DND-41 (cell line): ENCODE results near the gene OR13H1.
"Not testable (repeated sequence)": the region's sequence is repeated elsewhere in the genome, so short reads cannot be mapped to it uniquely, and the experiment has no call there.

Experiments
- ATAC-seq: fragments of 200-7000 bp; cut with Tn5 transposase; 3 replicates; pipeline ENCODE4 v1.9.1; 2021; ENCODE audit warnings: low read depth; ENCODE audit not compliant: insufficient read depth
- DNase-seq: peaks from one replicate; pipeline ENCODE4 v3.0.0-alpha.2; 2020
- H2AFZ ChIP-seq: 2 replicates; pipeline ENCODE4 v1.6.0; 2012; ENCODE audit warnings: low read depth, low read length
- H3K27ac ChIP-seq: 2 replicates; pipeline ENCODE4 v1.5.1; 2012; ENCODE audit warnings: low read length, inconsistent platforms
- H3K27me3 ChIP-seq: fragments of 200-600 bp; sonication (generic); 2 replicates; pipeline ENCODE4 v1.6.0; 2012; ENCODE audit warnings: low read length, mild to moderate bottlenecking, inconsistent platforms; ENCODE audit not compliant: insufficient read depth, poor library complexity
- H3K36me3 ChIP-seq: 2 replicates; pipeline ENCODE4 v1.5.1; 2012; ENCODE audit warnings: low read length, inconsistent platforms; ENCODE audit not compliant: insufficient read depth
- H3K4me1 ChIP-seq: 2 replicates; pipeline ENCODE4 v1.5.1; 2012; ENCODE audit warnings: mild to moderate bottlenecking, low read length; ENCODE audit not compliant: insufficient read depth
- H3K4me2 ChIP-seq: 2 replicates; pipeline ENCODE4 v1.6.0; 2012; ENCODE audit warnings: mild to moderate bottlenecking, moderate library complexity, low read length, inconsistent platforms; ENCODE audit not compliant: insufficient read depth
- H3K4me3 ChIP-seq, 2 experiments: fragments of 200-600 bp in 1 of 2; shearing (Covaris generic) in 1 of 2; 2 replicates each; pipeline ENCODE4 v1.5.1; 2012 to 2016; ENCODE audit warnings: inconsistent platforms in 2 of 2, low read length in 2 of 2, mild to moderate bottlenecking in 2 of 2, low read depth in 1 of 2, moderate library complexity in 1 of 2
- H3K79me2 ChIP-seq: 2 replicates; pipeline ENCODE4 v1.6.0; 2012; ENCODE audit warnings: low read length, inconsistent platforms; ENCODE audit not compliant: insufficient read depth
- H3K9ac ChIP-seq: 2 replicates; pipeline ENCODE4 v1.6.0; 2012; ENCODE audit warnings: low read depth, mild to moderate bottlenecking, inconsistent platforms, low read length, moderate library complexity
- H3K9me3 ChIP-seq: 2 replicates; pipeline ENCODE4 v1.5.1; 2012; ENCODE audit warnings: low read length, moderate library complexity, mild to moderate bottlenecking, inconsistent platforms; ENCODE audit not compliant: insufficient read depth, severe bottlenecking
- H4K20me1 ChIP-seq: 2 replicates; pipeline ENCODE4 v1.6.0; 2012; ENCODE audit warnings: low read length; ENCODE audit not compliant: insufficient read depth
- EZH2 ChIP-seq: IDR thresholded peaks from 3 replicates; pipeline ENCODE4 v1.6.1; 2012; ENCODE audit warnings: borderline replicate concordance, low read depth, mild to moderate bottlenecking, moderate library complexity, low read length, inconsistent platforms; ENCODE audit not compliant: severe bottlenecking
- TF ChIP-seq, protein P1 (sequence below): IDR thresholded peaks from 2 replicates; pipeline ENCODE4 v1.5.1; 2012; ENCODE audit warnings: borderline replicate concordance, low read length, moderate library complexity, mild to moderate bottlenecking; ENCODE audit not compliant: poor library complexity, severe bottlenecking; ENCODE audit errors: extremely low read depth

Gene OR13H1, protein sequence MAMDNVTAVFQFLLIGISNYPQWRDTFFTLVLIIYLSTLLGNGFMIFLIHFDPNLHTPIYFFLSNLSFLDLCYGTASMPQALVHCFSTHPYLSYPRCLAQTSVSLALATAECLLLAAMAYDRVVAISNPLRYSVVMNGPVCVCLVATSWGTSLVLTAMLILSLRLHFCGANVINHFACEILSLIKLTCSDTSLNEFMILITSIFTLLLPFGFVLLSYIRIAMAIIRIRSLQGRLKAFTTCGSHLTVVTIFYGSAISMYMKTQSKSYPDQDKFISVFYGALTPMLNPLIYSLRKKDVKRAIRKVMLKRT

DNA sequence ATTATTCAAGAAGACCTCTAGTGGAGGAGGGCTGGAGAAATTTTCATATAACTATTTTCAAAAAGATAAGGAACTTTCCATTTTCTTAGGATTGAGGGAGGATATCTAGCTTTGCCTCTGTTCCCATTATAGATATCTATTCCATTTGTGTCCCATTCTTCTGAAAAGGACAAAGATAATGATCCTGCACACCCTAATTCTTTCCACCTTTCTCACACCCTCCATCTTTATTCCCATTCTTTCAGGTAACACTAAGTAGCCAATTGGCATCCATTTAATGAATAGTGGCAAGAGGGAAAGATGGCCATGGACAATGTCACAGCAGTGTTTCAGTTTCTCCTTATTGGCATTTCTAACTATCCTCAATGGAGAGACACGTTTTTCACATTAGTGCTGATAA lies at the start of gene OR13H1:
Gene OR13H1 (plus strand): TSS at position 301 of the 400 bp plus-strand sequence. CDS start 0 bp downstream, at position 301.
- Histone ChIP-seq H3K4me1 (no peaks in the 10 kb centered on the region), H4K20me1 (no peaks in the 10 kb centered on the region), H3K4me2 (no peak within 1 kb of the TSS), H3K9me3 (no peaks in the 10 kb centered on the region), H3K9ac (no peak within 1 kb of the TSS), H2AFZ (no peak within 1 kb of the TSS), H3K36me3 (no peaks in the 10 kb centered on the region), H3K79me2 (no peaks in the 10 kb centered on the region), H3K4me3 (no peak within 1 kb of the TSS), H3K27ac (no peak within 1 kb of the TSS), H3K27me3 (no peaks in the 10 kb centered on the region)
- TF ChIP-seq, protein P1, sequence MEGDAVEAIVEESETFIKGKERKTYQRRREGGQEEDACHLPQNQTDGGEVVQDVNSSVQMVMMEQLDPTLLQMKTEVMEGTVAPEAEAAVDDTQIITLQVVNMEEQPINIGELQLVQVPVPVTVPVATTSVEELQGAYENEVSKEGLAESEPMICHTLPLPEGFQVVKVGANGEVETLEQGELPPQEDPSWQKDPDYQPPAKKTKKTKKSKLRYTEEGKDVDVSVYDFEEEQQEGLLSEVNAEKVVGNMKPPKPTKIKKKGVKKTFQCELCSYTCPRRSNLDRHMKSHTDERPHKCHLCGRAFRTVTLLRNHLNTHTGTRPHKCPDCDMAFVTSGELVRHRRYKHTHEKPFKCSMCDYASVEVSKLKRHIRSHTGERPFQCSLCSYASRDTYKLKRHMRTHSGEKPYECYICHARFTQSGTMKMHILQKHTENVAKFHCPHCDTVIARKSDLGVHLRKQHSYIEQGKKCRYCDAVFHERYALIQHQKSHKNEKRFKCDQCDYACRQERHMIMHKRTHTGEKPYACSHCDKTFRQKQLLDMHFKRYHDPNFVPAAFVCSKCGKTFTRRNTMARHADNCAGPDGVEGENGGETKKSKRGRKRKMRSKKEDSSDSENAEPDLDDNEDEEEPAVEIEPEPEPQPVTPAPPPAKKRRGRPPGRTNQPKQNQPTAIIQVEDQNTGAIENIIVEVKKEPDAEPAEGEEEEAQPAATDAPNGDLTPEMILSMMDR = no peak
- TF ChIP-seq EZH2 = no peak
- DNase-seq = no peak
- no peak for ATAC-seq

DNA sequence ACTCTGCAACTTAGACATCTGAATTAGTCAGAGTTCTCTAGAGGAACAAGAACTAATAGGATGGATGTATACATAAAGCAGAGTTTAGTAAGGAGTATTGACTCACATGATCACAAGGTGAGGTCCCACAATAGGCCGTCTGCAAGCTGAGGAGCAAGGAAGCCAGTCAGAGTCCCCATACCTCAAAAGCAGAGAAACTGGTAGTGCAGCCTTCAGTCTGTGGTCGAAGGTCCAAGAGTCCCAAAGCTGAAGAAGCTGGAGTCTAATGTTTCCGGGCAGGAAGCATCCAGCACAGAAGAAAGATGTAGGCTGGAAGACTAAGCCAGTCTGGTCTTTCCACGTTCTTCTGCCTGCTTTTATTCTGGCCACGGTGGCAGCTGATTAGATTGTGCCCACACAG lies 42.3 kb upstream of the OR13H1 start:
- ATAC-seq, H3K4me3 ChIP-seq, H3K9me3 ChIP-seq, H3K27me3 ChIP-seq, DNase-seq, H3K27ac ChIP-seq, H3K9ac ChIP-seq, H3K79me2 ChIP-seq, H3K4me1 ChIP-seq, H4K20me1 ChIP-seq, H3K4me2 ChIP-seq, H2AFZ ChIP-seq, H3K36me3 ChIP-seq: not testable (repeated sequence)

DNA sequence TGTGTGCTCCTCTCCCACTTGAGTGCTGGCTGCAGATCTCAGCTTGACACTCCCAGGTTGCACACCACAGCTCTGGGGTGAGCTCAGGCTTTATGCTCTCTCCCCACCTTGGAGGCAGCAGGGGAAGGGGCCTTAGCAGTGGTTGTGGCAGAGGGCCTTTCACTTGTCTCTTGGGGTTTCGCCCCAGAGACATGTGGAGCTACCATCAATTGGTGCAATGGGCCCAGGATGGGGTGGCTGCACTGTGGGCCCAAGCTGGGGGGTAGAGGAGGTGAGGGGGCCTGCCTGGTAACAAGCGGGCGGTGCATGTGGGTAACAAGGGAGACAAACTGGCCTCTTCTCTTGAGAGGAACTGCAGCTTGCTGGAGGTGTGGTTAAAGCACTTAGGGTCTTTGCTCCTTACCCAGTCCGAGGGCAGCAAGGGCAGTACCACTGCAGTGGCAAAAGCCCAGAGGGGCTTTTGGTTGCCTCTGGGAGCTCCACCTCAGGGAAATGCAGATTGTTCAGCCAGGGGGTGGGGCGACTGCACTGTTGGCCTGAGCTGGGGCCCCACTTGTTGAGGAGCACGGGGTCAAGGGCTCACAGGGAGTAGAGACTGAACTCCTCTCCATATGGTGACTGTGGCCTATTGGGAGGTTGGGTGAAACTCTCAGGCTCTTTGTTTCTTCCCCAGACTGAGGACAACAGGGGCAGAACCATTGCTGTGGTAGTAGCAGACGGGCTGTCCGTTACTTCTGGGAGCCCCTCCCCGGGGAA lies 30.5 kb upstream of the OR13H1 start:
- no peak overlapping the region for H3K9ac ChIP-seq
- H3K4me2 ChIP-seq = no peak overlapping the region
- TF ChIP-seq, protein P1 = no peak
- no peak for TF ChIP-seq EZH2
- H4K20me1 ChIP-seq = no peaks in the 10 kb centered on the region
- DNase-seq = no peak
- H2AFZ ChIP-seq = no peak overlapping the region
- H3K4me1 ChIP-seq = no peaks in the 10 kb centered on the region
- H3K4me3 ChIP-seq = no peak overlapping the region
- no peaks in the 10 kb centered on the region for H3K9me3 ChIP-seq
- no peak overlapping the region for H3K27ac ChIP-seq
- no peaks in the 10 kb centered on the region for H3K36me3 ChIP-seq
- no peaks in the 10 kb centered on the region for H3K27me3 ChIP-seq
- no peaks in the 10 kb centered on the region for H3K79me2 ChIP-seq
- ATAC-seq = no peak

DNA sequence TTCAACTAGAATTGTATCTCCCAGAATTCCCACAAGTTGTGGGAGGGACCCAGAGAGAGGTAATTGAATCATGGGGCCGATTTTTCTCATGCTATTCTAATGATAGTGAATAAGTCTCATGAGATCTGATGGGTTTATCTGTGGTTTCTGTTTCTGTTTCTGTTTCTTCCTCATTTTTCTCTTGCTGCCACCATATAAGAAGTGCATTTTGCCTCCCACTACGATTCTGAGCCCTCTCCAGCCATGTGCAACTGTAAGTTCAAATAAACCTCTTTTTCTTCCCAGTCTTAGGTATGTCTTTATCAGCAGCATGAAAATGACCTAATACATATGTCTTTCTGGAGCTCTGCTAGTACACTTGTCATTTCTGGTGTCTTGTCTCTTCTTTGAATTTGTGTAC lies 22.1 kb upstream of the OR13H1 start:
- no peak overlapping the region for H3K4me2 ChIP-seq
- H4K20me1 ChIP-seq = no peaks in the 10 kb centered on the region
- TF ChIP-seq EZH2 = no peak
- TF ChIP-seq, protein P1 = no peak
- H3K4me1 ChIP-seq = no peaks in the 10 kb centered on the region
- no peak overlapping the region for H3K9ac ChIP-seq
- no peak overlapping the region for H3K27ac ChIP-seq
- H2AFZ ChIP-seq = no peak overlapping the region
- no peaks in the 10 kb centered on the region for H3K9me3 ChIP-seq
- H3K79me2 ChIP-seq = no peaks in the 10 kb centered on the region
- H3K4me3 ChIP-seq = no peak overlapping the region
- no peak for ATAC-seq
- no peaks in the 10 kb centered on the region for H3K36me3 ChIP-seq
- H3K27me3 ChIP-seq = no peaks in the 10 kb centered on the region
- DNase-seq = no peak
